AG04450 (cell line): ENCODE measurements around the gene TACC2. TPM values are rescaled to one million over a fixed set of nuclear protein-coding genes. Genes with fewer than 3 reads are reported as not detected.
"Not testable (repeated sequence)": the region's sequence is repeated elsewhere in the genome, so short reads cannot be mapped to it uniquely, and the experiment has no call there.

Source experiments
- CTCF ChIA-PET: fragments of 300-600, 350-600 bp; formaldehyde crosslinking; extraction: SDS; loops from one replicate; lab custom pipeline; 2022; ENCODE audit warnings: antibody characterized with exemption, inconsistent platforms; lab: Charles Lee
- POLR2A ChIA-PET: fragments of 350-600 bp; formaldehyde crosslinking; extraction: SDS; loops from one replicate; lab custom pipeline; 2021; ENCODE audit warnings: antibody characterized with exemption, inconsistent platforms; lab: Yijun Ruan, JAX
- DNase-seq: peaks from one replicate; pipeline ENCODE4 v3.0.0-alpha.2; 2011; ENCODE audit warnings: low read depth, low spot score
- H3K27ac ChIP-seq: one replicate; pipeline ENCODE4 v1.5.1; 2012; ENCODE audit warnings: low read depth, low read length, control low read depth
- H3K27me3 ChIP-seq: one replicate; pipeline ENCODE4 v1.6.0; 2012; ENCODE audit warnings: low read length; ENCODE audit not compliant: control insufficient read depth, insufficient read depth
- H3K4me3 ChIP-seq: 2 replicates; pipeline ENCODE4 v1.5.1; 2011; ENCODE audit warnings: mild to moderate bottlenecking, low read depth, low read length, control low read depth
- H3K9me3 ChIP-seq: 2 replicates; pipeline ENCODE4 v1.5.1; 2012; ENCODE audit warnings: low read length; ENCODE audit not compliant: control insufficient read depth, insufficient read depth
- polyA plus RNA-seq: library from polyadenylated mRNA; depleted of rRNA; stranded (reverse); fragments of >200 nt; gene quantifications from 2 replicates; pipeline ENCODE4 v1.2.3, GENCODE V29; 2011
- TF ChIP-seq, protein P1 (sequence below): IDR thresholded peaks from 2 replicates; pipeline ENCODE4 v1.5.1; 2011; ENCODE audit warnings: low read depth, low read length, control low read depth, inconsistent platforms

TACC2 gene
- polyA plus RNA-seq, 1 experiment, result 16.8 TPM

DNA sequence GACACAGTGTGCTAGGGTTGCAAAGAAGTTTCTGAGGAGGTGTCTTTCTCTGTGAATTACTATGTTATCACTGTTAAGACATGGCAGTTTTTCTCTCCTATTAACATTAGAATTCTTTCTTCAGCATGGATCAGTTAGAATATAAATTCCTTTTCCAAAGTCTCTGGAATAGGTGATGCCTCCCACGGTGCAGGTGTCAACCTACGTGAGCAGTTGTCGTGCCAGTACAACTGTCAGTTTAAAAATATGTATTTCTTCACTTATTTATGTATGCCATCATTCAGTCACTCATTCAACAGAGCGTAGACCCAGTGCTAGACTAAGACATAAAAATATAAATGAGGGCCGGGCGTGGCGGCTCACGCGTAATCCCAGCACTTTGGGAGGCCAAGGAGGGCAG, 83.5 kb downstream of the TACC2 start:
- H3K27me3 ChIP-seq, result peaks cover 2% of the 10 kb centered on the region
- ChIA-PET CTCF (no interaction called here), POLR2A (no interaction called here)
- no peak overlapping the region for H3K27ac ChIP-seq
- no peak for DNase-seq
- TF ChIP-seq, protein P1, sequence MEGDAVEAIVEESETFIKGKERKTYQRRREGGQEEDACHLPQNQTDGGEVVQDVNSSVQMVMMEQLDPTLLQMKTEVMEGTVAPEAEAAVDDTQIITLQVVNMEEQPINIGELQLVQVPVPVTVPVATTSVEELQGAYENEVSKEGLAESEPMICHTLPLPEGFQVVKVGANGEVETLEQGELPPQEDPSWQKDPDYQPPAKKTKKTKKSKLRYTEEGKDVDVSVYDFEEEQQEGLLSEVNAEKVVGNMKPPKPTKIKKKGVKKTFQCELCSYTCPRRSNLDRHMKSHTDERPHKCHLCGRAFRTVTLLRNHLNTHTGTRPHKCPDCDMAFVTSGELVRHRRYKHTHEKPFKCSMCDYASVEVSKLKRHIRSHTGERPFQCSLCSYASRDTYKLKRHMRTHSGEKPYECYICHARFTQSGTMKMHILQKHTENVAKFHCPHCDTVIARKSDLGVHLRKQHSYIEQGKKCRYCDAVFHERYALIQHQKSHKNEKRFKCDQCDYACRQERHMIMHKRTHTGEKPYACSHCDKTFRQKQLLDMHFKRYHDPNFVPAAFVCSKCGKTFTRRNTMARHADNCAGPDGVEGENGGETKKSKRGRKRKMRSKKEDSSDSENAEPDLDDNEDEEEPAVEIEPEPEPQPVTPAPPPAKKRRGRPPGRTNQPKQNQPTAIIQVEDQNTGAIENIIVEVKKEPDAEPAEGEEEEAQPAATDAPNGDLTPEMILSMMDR, result no peak
- H3K9me3 ChIP-seq, result no peaks in the 10 kb centered on the region
- no peak overlapping the region for H3K4me3 ChIP-seq

DNA sequence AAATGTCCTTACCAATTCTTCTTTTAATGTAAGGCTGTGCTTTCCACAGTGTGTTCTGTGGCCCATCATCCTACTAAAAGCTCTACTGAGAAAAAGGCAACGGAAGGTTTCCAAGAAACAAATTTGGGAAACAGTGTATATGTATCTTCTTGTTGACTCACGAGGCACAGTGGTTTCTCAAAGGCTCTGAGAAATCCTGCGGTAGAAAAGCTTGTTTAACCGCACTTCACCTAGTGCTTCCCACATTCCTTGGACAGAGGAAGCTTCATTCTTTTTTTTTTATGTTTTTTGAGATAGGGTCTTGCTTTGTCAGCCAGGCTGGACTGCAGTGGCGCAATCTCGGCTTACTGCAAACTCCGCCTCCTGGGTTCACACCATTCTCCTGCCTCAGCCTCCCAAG, 84.5 kb downstream of the TACC2 start:
- DNase-seq, result no peak
- ChIA-PET POLR2A (no interaction called here), CTCF (interaction anchor here (1.2 kb wide), 1 partner anchor 22 kb away, joined by 3 read pairs; no protein-coding TSS in a partner anchor)
- TF ChIP-seq, protein P1, result no peak
- H3K27me3 ChIP-seq, result peaks cover 5% of the 10 kb centered on the region
- H3K9me3 ChIP-seq, result no peaks in the 10 kb centered on the region
- H3K27ac ChIP-seq, result no peak overlapping the region
- no peak overlapping the region for H3K4me3 ChIP-seq

DNA sequence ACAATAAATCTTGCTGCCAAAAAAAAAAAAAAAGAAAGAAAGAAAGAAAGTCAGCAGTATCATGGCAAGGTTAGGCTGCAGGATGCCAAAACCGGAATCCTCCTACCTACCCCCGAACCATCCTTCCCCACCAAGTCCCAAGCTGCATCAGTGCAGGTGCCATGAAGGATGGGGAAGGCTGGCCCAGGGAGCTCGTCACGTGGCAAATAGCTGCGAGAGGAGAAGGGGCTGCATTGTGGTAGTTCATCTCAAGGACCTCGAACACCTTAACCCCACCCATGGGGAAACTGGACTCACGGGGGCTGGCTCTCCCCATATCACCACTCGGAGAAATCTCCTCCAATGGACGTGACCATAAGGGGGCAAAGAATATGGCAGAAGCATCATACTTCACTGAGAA, 86.2 kb downstream of the TACC2 start:
- no peak overlapping the region for H3K27ac ChIP-seq
- no peak for DNase-seq
- no peak overlapping the region for H3K4me3 ChIP-seq
- H3K27me3 ChIP-seq, result peaks cover 8% of the 10 kb centered on the region
- ChIA-PET CTCF (interaction anchor here (1.1 kb wide), 1 partner anchor 12 kb away, joined by 3 read pairs; no protein-coding TSS in a partner anchor), POLR2A (interaction anchor here (0.7 kb wide), 1 partner anchor 100 kb away, joined by 6 read pairs; the partner anchor contains the start of gene NSMCE4A)
- H3K9me3 ChIP-seq, result no peaks in the 10 kb centered on the region
- TF ChIP-seq, protein P1, result no peak

DNA sequence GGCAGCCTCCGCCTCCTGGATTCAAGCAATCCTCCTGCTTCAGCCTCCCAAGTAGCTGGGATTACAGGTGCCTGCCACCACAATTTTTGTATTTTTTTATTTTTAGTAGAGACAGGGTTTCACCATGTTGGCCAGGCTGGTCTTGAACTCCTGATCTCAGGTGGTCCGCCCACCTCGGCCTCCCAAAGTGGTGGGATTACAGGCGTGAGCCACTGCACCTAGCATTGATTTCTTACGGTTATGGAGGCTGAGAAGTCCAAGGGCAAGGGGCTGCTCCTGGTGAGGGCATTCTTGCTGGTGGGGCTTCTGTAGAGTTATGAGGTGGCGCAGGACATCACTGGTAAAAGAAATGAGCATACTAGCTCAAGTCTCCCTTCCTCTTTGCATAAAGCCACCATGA, 86.9 kb downstream of the TACC2 start:
- POLR2A ChIA-PET, H3K9me3 ChIP-seq, CTCF ChIA-PET, DNase-seq, H3K27ac ChIP-seq, H3K27me3 ChIP-seq, H3K4me3 ChIP-seq: not testable (repeated sequence)

DNA sequence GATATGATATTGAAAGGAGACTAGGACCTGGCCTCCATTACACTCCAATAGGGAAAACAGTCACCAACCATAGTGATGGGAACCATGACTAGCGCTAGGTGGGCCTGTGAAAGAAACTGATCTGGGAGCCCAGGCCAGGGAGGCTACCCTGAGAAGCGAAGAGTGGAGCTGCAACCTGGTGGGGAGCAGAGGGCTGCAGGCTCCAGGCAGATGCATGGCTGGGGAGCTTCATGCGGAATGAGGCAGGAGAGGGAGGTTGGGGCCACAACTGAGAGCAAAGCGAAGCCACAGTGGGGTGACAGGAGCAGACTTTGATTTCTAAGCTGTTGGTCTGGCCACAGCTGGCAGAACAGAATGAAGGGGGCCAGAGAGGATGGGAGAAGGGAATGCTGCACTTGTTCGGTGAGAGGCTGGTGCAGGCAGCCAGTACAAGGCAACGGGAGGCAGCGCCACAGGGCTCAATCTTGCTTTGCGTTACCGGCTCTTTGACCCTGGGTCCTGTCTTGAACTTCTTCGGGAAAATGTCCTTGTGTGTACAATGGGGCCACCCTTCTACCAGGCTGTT, 88.4 kb downstream of the TACC2 start:
- Histone ChIP-seq H3K27ac (no peak overlapping the region), H3K9me3 (no peaks in the 10 kb centered on the region), H3K27me3 (peaks cover 9% of the 10 kb centered on the region), H3K4me3 (no peak overlapping the region)
- ChIA-PET POLR2A (no interaction called here), CTCF (no interaction called here)
- TF ChIP-seq, protein P1, result no peak
- DNase-seq, result no peak
